SK-N-MC (cell line): ENCODE data around the gene KRTAP9-4.
"Not testable (repeated sequence)": the region's sequence is repeated elsewhere in the genome, so short reads cannot be mapped to it uniquely, and the experiment has no call there.

Experiments used
- DNase-seq: peaks from one replicate; pipeline ENCODE4 v3.0.0-alpha.2; 2011; ENCODE audit warnings: low read depth, low spot score
- H3K27ac ChIP-seq: fragments of 200-600 bp; sonication (generic); 2 replicates; pipeline ENCODE4 v1.5.1; 2016; ENCODE audit warnings: mixed run types
- H3K36me3 ChIP-seq: fragments of 200-600 bp; sonication (generic); 2 replicates; pipeline ENCODE4 v1.6.1; 2017; ENCODE audit warnings: antibody characterized with exemption, low read length, mixed read lengths; ENCODE audit not compliant: insufficient read depth
- H3K4me3 ChIP-seq: fragments of 200-600 bp; sonication (generic); 2 replicates; pipeline ENCODE4 v1.5.1; 2016
- H3K9ac ChIP-seq: fragments of 200-600 bp; sonication (generic); 2 replicates; pipeline ENCODE4 v1.8.0; 2017; ENCODE audit warnings: mixed run types, mixed read lengths; ENCODE audit not compliant: insufficient read length
- H3K9me3 ChIP-seq: fragments of 200-600 bp; sonication (generic); 2 replicates; pipeline ENCODE4 v1.6.1; 2017; ENCODE audit warnings: low read depth, mild to moderate bottlenecking, antibody characterized with exemption, low read length, moderate library complexity, mixed read lengths
- EZH2 ChIP-seq: fragments of 200-600 bp; sonication (generic); IDR thresholded peaks from one replicate; pipeline ENCODE4 v1.6.1; 2017; ENCODE audit warnings: antibody characterized with exemption
- FOXP2 ChIP-seq: optimal IDR thresholded peaks from 2 replicates; pipeline ENCODE3; 2011; ENCODE audit warnings: mild to moderate bottlenecking, moderate library complexity; ENCODE audit not compliant: insufficient read depth; ENCODE audit errors: extremely low read length, control extremely low read depth
- POLR2AphosphoS5 ChIP-seq: IDR thresholded peaks from 2 replicates; pipeline ENCODE4 v1.6.1; 2012; ENCODE audit warnings: mild to moderate bottlenecking, low read depth, low read length, borderline replicate concordance

The KRTAP9-4 gene

DNA sequence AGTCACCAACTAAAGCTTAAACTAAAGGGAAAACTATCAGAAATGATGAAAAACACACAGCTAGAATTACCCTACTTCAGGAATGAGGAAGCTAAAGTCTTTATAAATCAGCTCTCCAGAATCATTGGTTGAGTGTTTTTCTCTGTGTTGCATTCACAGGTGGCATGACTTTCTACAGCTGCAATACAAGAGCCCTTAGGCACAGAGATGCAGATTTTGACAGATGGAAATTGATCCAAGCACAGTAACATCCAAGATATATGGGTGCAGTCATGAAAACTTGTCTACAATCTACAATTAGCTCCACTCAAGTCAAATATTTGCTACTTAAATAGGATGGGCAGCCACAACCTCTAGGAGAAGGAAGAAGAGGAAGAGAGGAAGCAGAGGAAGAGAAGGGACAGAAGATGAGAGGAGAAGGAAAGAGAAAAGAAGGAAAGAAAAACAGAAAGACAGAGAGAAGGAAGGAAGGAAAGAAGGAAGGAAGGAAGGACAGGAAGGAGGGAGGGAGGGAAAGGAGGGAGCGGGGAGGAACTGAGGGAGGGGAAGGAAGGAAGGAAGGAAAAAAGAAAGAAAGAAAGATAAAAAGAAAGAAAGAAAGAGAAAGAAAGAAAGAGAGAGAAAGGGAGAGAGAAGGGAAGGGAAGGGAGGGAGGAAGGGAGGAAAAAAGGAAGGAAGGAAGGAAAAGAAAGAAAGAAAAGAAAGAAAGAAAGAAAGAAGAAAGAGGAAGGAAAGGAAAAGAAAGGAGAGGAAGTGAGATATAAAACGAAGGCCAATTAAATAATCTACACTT is 2.3 kb upstream of the KRTAP9-4 start:
- H3K4me3 ChIP-seq, H3K9me3 ChIP-seq, H3K27ac ChIP-seq, H3K36me3 ChIP-seq, H3K9ac ChIP-seq, DNase-seq: not testable (repeated sequence)

GRCh38 chr17:41251261-41251660 is 1.8 kb downstream of the KRTAP9-4 start:
- Histone ChIP-seq H3K27ac (no peak overlapping the region), H3K9ac (no peak overlapping the region), H3K9me3 (no peaks in the 10 kb centered on the region), H3K4me3 (no peak overlapping the region), H3K36me3 (no peaks in the 10 kb centered on the region)
- TF ChIP-seq EZH2 (no peak), FOXP2 (no peak), POLR2AphosphoS5 (no peak)
- no peak for DNase-seq

DNA sequence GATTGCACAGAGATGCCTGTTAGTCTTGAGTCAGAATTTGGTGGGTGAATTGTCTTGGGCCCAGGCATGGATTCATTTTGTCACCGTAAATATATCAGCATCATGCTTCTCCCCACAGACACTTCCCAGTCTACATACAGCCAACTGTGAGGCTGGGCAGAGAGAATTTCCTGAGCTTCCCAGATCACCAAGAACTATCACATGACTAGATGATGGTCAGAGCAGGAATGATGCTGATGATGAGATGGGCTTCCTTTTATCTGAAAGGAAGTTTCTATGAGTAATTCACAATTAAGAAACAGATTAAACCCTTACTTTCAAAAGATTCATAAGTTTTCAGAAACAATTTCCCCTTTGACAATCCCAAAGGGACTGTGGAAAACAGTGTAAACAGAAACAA is 5.4 kb downstream of the KRTAP9-4 start:
- no peak overlapping the region for H3K27ac ChIP-seq
- H3K9me3 ChIP-seq = no peaks in the 10 kb centered on the region
- H3K9ac ChIP-seq = no peak overlapping the region
- no peak for TF ChIP-seq EZH2
- TF ChIP-seq FOXP2 = no peak
- TF ChIP-seq POLR2AphosphoS5 = no peak
- DNase-seq = no peak
- no peak overlapping the region for H3K4me3 ChIP-seq
- no peaks in the 10 kb centered on the region for H3K36me3 ChIP-seq

- not testable (repeated sequence) for H3K36me3 ChIP-seq, H3K9me3 ChIP-seq, H3K4me3 ChIP-seq, H3K27ac ChIP-seq, H3K9ac ChIP-seq, DNase-seq
Observed at GRCh38 chr17:41255381-41256290, 6.1 kb downstream of the KRTAP9-4 start, which contains the start of gene KRTAP9-9. Gene KRTAP9-9, plus strand, starts transcription at chr17:41255384.

GRCh38 chr17:41256291-41256685 is 6.8 kb downstream of the KRTAP9-4 start:
- DNase-seq = no peak
- TF ChIP-seq EZH2 (no peak), POLR2AphosphoS5 (no peak), FOXP2 (no peak)
- Histone ChIP-seq H3K27ac (no peak overlapping the region), H3K4me3 (no peak overlapping the region), H3K9ac (no peak overlapping the region), H3K36me3 (no peaks in the 10 kb centered on the region), H3K9me3 (no peaks in the 10 kb centered on the region)

GRCh38 chr17:41258406-41258805 is 8.9 kb downstream of the KRTAP9-4 start:
- TF ChIP-seq FOXP2 = no peak
- no peak for TF ChIP-seq EZH2
- no peak overlapping the region for H3K27ac ChIP-seq
- no peaks in the 10 kb centered on the region for H3K36me3 ChIP-seq
- H3K9me3 ChIP-seq = no peaks in the 10 kb centered on the region
- DNase-seq = no peak
- no peak overlapping the region for H3K4me3 ChIP-seq
- H3K9ac ChIP-seq = no peak overlapping the region

- Histone ChIP-seq H3K9me3 (no peaks in the 10 kb centered on the region), H3K27ac (no peak overlapping the region), H3K36me3 (no peaks in the 10 kb centered on the region), H3K4me3 (no peak overlapping the region), H3K9ac (no peak overlapping the region)
- no peak for DNase-seq
- no peak for TF ChIP-seq FOXP2
- no peak for TF ChIP-seq EZH2
- TF ChIP-seq POLR2AphosphoS5 = no peak
Observed at GRCh38 chr17:41263212-41263611, 13.7 kb downstream of the KRTAP9-4 start.

DNA sequence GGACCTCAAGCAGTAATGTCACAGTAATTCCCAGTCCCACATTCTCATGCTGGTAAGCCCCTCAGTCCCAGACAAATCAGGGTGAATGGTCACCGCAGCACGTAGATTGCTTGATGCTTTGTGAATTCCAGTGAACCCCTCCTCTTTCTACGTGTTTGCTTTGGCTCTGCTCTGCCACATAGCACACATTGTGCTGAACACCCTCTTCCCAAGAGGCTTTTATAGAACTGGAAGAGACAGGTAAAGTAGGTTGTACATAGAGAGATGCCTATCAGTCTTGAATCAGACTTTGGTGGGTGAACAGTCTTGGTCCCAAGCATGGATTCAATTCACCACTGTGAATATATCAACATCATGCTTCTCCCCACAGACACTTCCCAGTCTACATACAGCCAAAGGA is 15.1 kb downstream of the KRTAP9-4 start:
- DNase-seq = no peak

DNA sequence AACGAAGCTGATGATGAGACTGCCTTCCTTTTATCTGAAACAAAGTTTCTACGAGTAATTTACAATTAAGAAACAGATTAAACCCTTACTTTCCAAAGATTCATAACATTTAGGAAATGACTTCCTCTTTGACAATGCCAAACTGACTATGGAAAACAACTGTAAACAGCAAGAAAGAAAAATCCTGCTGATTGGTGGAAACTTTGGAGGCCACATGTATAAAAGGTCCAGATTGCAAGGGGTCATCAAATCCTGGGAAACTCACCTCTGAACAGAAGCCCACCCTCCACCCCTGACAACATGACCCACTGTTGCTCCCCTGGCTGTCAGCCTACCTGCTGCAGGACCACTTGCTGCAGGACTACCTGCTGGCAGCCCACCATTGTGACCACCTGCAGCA is 15.6 kb downstream of the KRTAP9-4 start, which contains the start of gene KRTAP9-6:
Gene KRTAP9-6, plus strand, starts transcription at position 301 of the 400 bp plus-strand sequence. Its CDS starts 0 bp downstream, at position 301.
- H3K36me3 ChIP-seq = no peaks in the 10 kb centered on the region
- TF ChIP-seq EZH2 (no peak), POLR2AphosphoS5 (no peak), FOXP2 (no peak)
- H3K9me3 ChIP-seq = no peaks in the 10 kb centered on the region
- DNase-seq = no peak
- H3K9ac ChIP-seq = no peak within 1 kb of the TSS
- H3K27ac ChIP-seq = no peak within 1 kb of the TSS
- H3K4me3 ChIP-seq = no peak within 1 kb of the TSS

More for the DNA sequence above, 15.1 kb downstream of the KRTAP9-4 start:
- no peak for TF ChIP-seq POLR2AphosphoS5
- TF ChIP-seq EZH2 = no peak
- no peak for TF ChIP-seq FOXP2
- H3K27ac ChIP-seq = no peak overlapping the region
- no peaks in the 10 kb centered on the region for H3K9me3 ChIP-seq
- no peaks in the 10 kb centered on the region for H3K36me3 ChIP-seq
- no peak overlapping the region for H3K4me3 ChIP-seq
- H3K9ac ChIP-seq = no peak overlapping the region
